Activated T-helper 9 cell treated with anti-CD3 and anti-CD28 coated beads, Interleukin-2, amount 50 U/mL, for 16 hours (primary cell): ENCODE results near the gene CPXM1.
"Not testable (repeated sequence)": the region's sequence is repeated elsewhere in the genome, so short reads cannot be mapped to it uniquely, and the experiment has no call there.

ENCODE experiments used
- DNase-seq: peaks from one replicate; pipeline ENCODE4 v3.0.0-alpha.2; 2020; ENCODE audit warnings: low read depth

CPXM1 gene

GRCh38 chr20:2799688-2800520, 523 bp downstream of the CPXM1 start:
- DNase-seq = no peak

- no peak for DNase-seq
These were observed 1.2 kb downstream of the CPXM1 start for GRCh38 chr20:2799271-2799670.

- no peak for DNase-seq
These were observed 1.6 kb downstream of the CPXM1 start for GRCh38 chr20:2798814-2799213.

GRCh38 chr20:2798095-2798805, 2.2 kb downstream of the CPXM1 start:
- no peak for DNase-seq

GRCh38 chr20:2797136-2797983, 3.1 kb downstream of the CPXM1 start:
- no peak for DNase-seq

GRCh38 chr20:2796011-2796660, 4.3 kb downstream of the CPXM1 start:
- DNase-seq = no peak

GRCh38 chr20:2795451-2795850, 5.0 kb downstream of the CPXM1 start:
- no peak for DNase-seq

- no peak for DNase-seq
These were observed 5.5 kb downstream of the CPXM1 start for GRCh38 chr20:2794866-2795447.

GRCh38 chr20:2794202-2794748, 6.2 kb downstream of the CPXM1 start:
- DNase-seq = no peak

- no peak for DNase-seq
These were observed 7.0 kb downstream of the CPXM1 start for GRCh38 chr20:2793471-2793870.

- no peak for DNase-seq
These were observed 16.4 kb downstream of the CPXM1 start for GRCh38 chr20:2783908-2784566.

GRCh38 chr20:2780948-2781347, 19.5 kb downstream of the CPXM1 start:
- no peak for DNase-seq

- no peak for DNase-seq
These were observed 21.7 kb downstream of the CPXM1 start for GRCh38 chr20:2778602-2779321.

GRCh38 chr20:2775139-2775538, 25.3 kb downstream of the CPXM1 start:
- DNase-seq = no peak

- no peak for DNase-seq
These were observed 26.6 kb downstream of the CPXM1 start for GRCh38 chr20:2773812-2774211.

- no peak for DNase-seq
These were observed 28.8 kb downstream of the CPXM1 start for GRCh38 chr20:2771631-2772080.

- not testable (repeated sequence) for DNase-seq
These were observed 30.3 kb downstream of the CPXM1 start for GRCh38 chr20:2770091-2770490.

- no peak for DNase-seq
These were observed 31.8 kb downstream of the CPXM1 start for GRCh38 chr20:2768632-2769015.

GRCh38 chr20:2767768-2768631, 32.4 kb downstream of the CPXM1 start:
- no peak for DNase-seq
